NCI-H2196 treated with DMSO at 0.1 percent for 48 hours (cell line): ENCODE data around the gene RNF220.

ENCODE experiments used
- DNase-seq: peaks from one replicate; lab custom pipeline; 2025; ENCODE audit not compliant: unreplicated experiment; lab: John Stamatoyannopoulos, UW

The RNF220 gene

DNA sequence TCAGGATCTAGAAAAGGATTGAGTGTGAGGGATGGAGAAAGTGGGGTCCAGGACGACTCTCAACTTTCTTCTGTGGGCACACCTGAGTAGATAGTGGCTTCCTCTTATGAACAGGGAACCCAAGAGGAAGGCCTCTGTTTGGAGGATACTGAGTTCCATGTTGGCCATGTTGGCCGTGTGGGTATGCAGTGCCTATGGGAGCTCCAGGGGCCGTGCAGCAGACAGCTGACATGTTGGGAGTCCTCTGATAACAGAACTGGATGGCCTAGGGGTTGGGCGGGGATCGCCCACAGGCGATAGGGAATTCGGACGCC is 226.2 kb downstream of the RNF220 start:
- DNase-seq = no peak

DNA sequence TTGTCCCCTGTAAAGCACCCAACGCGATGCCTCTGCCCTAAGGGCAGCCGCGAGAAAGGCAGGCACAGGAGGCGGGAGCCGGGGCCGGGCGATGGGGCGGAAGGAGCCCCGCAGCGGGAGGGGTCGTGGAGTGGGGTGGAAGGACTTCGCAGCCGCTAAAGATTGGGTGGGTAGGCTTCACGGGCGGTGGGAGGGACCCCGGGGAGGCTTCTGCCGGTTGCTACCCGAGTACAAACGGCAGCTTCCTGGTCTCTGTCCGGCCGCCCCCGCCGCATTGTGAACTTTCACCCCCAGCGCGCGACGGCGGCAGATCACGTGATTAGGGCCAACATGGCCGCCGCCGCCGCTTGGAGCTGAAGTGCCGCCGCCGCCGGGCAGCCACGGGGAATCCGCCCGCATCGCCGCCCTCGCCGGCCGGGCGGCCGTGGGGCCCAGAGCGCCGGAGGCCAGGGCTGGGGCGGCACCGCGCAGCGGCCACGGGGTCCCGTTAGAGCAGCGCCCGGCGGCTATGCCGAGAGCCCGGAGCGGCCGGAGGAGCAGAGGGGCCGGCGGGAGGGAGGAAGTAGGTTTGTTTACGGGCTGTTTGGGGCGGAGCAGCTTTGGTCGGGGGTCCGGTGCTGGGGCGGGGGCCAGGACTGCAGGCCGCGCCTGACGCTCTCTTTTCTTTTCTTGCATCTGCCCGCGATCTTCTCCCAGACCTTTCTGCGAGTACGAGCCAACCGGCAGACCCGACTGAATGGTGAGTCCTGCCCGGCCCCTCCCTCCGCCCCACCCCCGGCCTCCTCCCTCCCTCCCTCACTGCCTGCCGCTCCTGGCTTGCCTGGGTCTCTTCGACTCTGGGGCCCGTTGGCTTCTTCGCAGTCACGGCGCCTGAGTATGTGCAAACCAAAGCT is 226.8 kb downstream of the RNF220 start:
- peak; percentile 79 for DNase-seq

DNA sequence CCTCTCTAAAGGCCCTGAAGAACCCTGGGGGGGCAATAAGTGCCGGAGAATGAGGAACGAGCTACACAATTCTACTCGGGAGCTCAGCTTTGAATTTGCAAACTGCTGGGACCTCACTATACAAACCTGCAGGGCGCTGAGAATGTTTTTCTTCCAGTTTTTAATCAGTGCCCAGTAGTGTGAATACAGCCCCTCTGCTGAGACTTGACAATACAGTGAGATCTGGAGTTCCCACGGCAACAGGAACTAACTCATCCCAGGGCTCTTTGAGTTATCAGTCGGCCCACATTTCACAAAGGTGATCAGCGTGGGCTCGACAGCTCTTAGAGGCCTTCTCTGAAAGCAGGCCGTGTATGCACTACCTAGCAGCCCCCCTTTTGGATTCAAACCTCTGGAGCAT is 227.5 kb downstream of the RNF220 start:
- DNase-seq = no peak

DNA sequence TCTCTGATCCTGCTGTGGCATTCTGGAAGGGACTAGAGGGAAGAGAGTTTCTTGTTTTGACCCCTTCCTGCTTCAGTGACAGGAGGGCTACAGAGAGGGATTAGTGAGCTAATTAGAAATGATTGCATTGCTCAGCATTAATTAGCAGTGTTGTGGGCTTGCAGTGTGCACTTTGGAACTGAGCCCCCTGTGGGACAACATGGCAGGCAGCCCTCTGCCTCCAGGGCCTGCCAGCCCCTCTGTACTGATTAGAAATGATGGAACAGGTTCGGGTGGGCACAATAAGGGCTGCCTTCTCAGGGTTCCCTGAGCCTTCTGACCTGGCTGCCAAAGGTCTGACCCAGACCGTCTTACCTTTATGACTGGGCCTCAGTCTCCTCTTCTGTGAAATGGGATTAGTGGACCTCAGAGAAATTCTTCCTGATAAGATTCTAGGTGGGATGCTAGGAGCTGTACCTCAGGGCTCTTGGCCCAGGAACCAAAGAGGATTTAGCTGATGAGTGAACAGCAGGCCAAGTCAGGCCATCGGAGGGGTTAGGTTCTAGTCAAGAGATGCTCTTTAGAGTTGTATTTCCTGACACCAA is 229.6 kb downstream of the RNF220 start:
- no peak for DNase-seq

DNA sequence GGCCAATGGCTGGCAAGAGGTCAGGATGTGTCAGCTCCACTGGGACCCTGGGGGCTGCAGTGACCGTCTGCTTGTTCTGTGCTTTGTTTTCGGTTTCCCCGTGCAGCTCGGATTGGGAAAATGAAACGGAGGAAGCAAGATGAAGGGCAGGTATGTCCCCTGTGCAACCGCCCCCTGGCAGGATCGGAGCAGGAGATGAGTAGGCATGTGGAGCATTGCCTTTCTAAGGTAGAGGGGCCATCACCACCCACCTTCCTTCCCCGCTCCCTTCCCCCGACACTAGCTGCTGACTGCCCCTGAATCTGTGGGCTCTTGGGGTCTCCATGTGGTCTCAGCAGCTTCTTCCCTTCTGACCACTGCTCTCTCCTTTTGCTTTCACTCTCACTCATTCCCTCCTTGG is 230.4 kb downstream of the RNF220 start:
- no peak for DNase-seq

DNA sequence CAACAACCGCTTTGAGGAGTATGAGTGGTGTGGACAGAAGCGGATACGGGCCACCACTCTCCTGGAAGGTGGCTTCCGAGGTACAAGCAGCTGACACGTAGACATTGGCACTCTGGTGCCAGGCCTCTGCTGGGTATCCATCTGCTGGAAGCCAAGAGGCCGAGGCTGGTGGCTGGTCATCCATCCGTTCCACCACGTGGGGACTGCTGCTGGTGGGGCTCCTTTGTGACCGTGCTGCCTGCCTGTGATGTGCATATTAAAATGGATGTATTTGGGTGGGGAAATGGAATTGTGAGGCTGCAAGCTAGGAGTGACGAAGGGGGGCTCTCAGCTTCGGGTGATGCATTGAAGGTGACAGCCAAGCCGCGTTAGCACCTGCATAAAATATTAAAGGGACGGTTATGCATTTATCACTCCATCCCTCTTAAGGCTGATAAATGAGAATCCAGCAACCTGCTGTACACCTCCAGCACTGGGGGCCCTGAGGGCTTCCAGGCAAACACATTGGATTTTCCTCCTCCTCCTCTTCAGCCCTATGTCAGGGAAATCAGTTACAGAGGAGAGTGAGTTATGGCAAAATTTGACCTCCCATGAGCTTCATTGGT is 231.1 kb downstream of the RNF220 start:
- DNase-seq = no peak

DNA sequence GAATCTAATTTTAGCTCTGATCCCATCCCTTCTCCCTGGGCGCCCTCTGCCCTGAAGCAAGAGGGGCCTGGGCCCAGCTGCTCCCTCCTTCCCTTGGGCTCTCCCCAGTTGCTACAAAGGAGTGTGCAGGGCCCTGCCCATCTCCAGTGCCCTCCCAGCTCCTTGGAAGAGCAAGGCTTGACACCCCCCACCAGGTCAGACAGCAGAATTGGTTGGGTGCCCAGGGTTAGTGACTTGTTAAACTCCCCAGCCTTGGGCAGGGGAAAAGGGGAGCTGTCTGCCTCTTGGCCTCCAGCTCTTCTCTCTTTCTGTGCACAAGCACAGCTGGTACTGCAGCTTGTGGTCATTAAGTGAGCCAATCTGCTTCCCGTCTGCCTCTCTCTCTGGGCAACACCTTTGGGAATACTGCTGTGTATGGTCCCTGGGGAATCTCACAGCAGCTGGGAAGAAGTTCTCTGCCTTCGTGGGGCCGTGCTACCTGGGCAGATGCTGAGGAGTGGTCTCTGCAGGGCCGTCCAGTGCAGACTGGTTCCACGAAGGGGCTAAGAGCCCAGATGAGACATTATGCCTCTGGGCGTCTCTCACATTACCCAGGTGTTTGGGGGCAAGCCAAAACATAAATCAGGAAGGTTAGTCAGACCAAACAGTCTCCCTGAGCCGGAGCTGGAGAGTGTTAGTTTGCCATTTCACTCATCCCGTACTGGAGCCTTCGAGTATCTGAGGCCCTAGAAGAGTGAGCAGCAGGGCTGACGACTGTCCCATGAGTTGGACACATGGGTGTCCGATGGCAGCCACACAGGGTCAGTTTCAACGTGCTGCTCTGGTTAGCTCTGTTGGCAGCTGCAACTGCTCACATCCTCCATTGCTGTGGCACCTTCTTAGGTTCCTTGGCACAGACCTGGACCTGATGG is 231.9 kb downstream of the RNF220 start:
- DNase-seq = no peak

DNA sequence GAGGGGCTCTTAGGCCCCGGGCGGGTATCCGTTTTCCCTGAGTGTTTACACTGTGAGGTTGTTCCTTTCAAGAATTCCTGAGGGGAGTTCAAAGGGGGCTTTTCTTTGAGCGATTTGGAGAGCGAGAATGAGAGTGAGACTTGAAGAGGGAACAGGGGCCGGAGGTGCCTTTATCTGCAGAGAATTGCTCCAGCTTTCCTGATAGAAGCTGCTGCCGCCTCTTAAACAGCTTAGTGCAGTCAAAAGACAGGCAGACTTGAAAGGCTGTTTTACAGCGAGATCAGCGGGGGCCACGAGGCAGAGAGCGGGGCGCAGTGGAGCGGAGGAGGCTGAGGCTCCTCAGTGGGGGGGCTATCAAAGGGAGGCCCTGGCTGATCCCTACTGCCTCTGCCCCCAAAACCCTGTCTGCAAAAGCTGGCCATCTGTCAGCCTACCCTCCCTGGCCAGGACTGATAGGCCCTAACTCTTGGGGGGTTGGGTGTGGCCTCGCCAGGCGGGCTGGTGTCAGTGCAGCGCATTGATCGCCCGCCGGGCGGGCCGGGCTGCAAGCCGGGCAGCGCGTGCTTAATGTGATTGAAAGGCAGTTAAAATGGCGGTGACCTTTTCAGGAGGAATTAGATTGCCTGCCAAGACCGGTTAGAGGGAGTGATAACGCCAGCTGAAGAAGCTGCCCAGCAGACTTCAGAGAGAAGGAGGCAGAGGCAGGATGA is 232.8 kb downstream of the RNF220 start:
- no peak for DNase-seq

DNA sequence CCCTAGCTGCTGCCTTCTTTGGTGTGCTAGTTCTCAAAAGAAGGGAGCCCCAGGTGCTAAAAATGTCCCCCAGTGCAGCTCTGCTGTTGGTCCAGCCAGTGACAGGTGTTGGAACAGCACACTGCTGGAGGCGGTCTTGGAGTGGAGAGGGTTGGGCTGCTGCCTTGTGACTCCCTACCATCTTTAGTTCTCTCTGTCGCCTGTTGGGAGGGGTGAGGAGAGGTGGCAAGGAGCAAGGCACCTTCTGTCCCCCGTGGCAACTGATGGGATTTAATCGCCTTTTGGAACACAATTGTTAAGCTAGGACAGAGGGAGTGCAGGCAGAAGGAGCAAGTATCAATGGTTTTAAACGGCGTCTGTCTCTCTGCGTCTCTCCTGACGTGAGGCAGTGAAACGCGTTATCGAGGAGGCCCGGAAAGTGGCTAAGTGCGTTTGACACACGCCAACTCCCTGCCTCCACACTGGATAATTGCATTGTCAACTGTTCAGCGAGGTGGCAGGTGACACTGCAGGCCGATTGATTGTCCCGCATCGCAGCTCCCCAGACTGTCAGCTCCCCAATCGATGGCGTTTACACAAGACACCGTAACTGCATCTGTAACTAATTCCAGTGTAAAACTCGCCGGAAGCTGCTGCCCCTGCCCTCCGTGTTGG is 235.3 kb downstream of the RNF220 start:
- no peak for DNase-seq

DNA sequence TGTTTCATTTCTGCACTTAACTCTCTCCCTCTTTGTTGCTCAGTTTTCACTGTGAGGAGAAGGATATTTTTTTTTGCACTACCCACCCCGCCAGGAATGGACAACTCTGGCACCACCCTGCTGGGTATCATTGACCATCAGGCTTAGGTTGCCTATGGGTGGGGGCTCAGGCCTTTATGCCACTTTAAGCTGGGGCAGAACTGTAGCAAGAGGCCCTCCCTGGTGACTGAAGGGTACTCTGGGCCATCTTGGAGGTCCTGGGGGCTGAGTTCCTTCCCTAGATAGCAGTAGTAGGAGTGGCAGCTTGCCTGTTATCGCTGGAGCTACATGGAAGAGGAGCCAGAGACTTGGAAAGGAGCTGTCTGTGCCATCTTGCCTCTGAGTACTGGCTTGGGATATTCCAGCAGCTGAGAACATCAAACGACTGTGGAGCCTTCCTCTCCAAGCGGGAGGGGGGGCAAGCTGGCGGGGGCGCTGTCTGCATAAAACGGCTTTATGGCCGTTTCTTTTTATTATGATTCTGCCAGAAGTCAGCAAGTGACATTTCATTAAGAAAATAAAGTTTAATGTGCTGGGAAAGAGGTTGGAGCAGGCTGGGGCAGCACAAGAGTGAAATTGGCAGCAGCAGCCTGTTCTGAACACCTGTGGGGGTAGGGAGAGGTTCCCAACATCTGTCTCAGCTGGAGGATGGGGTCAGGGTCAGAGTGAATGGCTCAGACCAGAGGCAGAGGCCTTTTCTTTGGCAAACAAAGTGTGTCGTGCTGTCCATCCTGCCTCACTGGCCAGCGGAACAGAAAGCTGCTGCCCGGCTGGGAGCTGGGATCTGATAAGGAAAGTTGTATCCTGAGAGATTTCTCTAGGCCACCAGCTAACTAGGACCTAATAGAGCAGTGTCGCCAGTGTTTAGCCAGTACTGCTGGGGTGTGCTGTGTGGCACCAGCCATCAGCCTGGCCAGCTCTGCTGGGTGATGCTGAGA is 236.4 kb downstream of the RNF220 start:
- DNase-seq = no peak

DNA sequence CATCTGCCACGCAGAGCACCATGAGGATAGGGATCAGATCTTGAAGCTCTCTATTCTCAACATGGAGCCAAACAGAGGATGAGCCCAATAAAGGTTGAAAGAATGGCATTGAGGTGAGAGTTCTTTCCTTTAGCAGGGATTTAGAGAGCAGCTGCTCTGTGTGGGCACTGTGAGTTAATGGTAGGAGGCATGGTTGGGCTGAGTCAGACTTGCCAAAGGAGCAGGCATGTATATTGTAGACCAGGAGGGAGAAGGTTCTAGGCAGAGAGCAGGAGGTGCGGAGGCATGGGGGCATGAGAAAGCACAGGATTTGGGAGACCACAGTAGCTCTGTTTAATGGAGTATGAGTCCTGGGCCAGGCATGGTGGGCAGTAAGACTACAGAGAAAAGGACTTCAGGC is 237.2 kb downstream of the RNF220 start:
- DNase-seq = no peak

DNA sequence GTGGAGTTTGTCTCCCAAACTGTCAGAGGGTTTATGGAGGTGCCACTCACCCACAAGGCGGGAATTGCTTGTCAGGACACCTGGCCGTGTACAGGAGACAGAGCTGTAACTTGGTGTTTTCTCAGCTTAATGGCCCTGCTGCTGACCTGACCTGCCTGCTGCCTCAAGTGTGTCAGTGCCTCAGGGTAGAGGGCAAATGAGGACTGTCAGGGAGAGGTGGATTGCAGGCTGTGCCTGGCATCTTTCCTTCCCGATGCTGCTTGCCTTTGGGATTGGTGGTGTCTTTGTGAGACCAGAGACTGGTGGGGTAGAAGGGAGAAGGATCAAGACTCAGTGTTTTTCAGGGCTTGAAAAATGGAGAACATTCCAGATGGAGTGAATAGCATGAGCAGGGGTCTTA is 237.9 kb downstream of the RNF220 start:
- DNase-seq = no peak

DNA sequence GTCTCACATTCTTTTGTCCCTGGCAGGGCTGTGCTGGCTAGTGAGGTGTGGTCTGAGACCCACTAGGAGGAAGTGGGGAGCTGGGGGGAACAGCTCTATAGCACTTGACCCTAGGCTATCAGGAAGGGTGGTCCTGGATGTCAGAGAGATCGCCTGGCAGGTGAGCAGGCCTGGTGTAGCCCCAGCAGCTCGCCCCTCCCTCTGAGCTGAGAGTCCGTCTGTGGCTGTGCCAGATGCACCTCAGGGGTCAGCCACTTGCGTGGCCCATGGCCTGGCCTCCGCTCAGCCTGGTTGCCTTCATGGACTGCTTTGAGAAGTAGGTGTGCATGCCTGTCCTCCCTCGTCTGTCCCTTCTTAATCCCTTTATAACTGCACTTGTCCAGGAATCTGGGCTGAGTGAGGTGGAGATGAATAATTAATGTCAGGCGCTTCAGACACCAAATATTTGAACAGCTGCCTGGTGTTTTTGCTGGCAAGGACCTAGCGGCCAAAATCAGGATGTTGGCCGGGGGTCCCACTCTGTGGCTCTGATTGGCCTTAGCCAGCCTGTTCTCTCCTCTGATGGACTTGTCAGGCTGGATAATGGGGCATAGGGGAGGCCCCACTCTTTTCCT is 238.8 kb downstream of the RNF220 start:
- no peak for DNase-seq

DNA sequence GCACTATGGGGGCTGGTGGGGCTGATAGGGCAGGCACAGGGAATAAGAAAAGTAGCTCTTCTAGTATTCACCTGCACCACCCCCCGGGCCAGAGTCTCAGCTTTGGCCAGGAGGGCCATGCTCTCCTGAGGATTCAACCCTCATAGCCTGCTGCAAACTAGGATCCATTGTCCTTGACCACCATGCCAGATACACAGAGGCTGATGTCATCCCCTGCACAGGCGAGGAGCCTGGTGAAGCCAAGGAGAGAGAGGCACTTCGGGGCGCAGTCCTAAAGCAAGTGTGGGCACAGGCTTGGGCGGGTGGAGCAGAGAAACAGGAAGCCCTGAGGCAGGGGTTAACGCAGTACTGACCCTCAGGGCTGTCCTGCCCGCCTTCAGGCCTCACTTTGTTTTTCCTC is 239.8 kb downstream of the RNF220 start:
- DNase-seq = no peak

DNA sequence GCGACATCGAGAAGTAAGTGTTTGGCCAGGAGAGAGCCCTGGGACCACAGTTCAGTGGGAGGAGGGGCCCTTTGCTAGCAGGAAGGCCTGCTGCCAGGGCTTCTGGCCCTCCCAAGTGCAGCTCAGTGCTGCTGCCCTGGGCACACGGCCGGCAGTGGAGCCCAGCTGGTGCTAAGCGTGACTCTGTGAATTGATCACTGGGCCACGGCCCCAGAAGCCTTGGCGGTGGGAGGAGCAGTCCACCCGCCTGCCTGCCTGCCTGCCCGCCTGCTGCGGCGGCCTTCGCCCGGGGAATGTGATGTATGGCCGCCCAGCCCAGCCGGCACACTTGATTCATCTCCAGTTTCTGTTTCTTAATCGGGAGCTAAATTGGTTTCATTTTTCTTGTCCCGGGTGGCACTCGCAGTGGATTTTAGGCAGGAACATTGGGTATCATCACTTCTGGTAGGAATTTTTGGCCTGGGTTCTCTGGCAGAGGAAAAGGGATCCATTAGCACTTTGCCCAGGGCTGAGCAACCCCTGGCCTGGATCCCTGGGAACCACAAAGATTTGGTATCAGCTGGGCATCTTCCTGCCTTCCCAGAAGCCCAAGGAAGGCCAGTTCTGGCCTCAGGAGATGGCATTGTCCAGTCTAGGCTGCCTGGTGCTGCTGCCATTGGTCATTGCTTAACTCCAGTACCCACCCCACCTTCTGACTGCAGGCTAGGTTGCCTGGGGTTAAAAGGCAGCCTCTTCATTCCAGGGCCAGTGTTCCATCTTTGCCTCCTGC is 240.6 kb downstream of the RNF220 start:
- DNase-seq = peak; percentile 41

DNA sequence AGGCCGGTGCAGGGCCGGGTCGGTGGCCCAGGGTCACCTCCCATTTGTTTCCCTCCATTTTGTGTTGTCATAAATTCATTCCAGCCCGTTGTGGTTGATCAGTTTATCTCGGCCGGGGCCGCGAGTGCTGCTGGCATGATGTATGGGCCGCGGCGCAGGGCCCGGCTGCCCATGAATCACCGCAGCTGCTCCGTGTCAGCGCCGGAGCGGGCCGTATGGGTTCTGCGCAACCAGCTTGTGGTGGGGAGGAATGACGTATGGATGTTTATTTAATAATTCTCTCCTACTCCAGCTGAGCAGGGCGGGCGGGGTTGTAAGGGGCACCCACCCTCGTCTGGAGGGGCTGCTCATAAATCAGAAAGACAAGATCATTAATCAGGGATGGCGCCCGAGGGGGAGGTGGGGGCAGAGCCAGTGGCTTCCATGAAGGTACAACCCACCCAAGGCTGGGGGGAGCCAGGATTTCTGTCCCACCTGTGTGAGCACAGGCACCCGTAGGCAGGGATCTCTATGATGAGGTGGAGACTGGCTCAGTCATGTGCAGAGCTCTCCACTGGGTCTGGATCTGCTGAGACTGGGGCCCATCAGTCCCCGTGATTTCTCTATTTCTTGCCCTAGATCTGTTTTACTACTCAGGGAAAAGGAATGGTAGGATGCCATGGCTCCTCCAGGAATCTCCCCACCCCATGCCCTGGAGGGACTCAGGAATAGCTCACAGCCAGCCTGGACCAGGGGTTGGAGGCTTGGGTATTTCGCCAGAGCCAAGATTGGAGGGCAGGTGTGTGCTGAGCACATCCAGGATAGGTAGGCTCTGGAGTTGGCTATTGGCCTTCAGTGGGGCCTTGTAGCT is 241.4 kb downstream of the RNF220 start:
- DNase-seq = no peak

DNA sequence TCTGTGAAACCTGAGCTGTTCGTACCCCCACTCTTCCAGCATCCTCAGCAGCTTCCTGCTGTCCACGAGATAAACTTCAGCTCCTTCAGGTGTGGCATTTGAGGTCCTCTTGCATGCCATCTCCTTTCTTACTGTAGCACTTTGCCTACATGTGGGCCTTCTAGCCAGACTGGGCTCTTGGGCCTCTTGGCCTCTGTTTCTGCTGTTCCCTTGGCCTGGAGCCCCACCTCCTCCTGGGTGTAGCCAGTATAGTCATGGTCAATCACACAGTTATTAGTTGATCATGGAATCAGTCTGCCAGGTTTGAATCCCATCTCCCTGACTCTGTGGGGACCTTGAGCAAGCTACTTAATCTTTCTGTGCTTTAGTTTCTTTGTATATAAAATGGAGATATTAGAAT is 242.8 kb downstream of the RNF220 start:
- no peak for DNase-seq
